H9 (cell line): ENCODE data around the gene OSR1. TPM values are rescaled to one million over a fixed set of nuclear protein-coding genes. Genes with fewer than 3 reads are reported as not detected.

Experiments
- DNase-seq: peaks from one replicate; pipeline ENCODE4 v3.0.0-alpha.2; 2017
- H2AFZ ChIP-seq: one replicate; pipeline ENCODE4 v1.6.1; 2013; ENCODE audit warnings: mild to moderate bottlenecking, low read length, control low read depth, moderate library complexity
- H2AK5ac ChIP-seq: 2 replicates; pipeline ENCODE4 v1.6.1; 2013; ENCODE audit warnings: low read length, control low read depth, mixed read lengths; ENCODE audit not compliant: insufficient read length
- H2BK120ac ChIP-seq: one replicate; pipeline ENCODE4 v1.6.1; 2013; ENCODE audit warnings: low read depth, mild to moderate bottlenecking, low read length, control low read depth, inconsistent platforms; ENCODE audit not compliant: poor library complexity, severe bottlenecking
- H2BK12ac ChIP-seq: 2 replicates; pipeline ENCODE4 v1.6.1; 2013; ENCODE audit warnings: low read length, control low read depth, mixed read lengths, low read depth; ENCODE audit not compliant: insufficient read length
- H2BK15ac ChIP-seq: 2 replicates; pipeline ENCODE4 v1.6.1; 2013; ENCODE audit warnings: low read depth, low read length, control low read depth
- H2BK20ac ChIP-seq: one replicate; pipeline ENCODE4 v1.6.1; 2013; ENCODE audit warnings: low read depth, mild to moderate bottlenecking, low read length, control low read depth, inconsistent platforms; ENCODE audit not compliant: poor library complexity, severe bottlenecking
- H2BK5ac ChIP-seq: 2 replicates; pipeline ENCODE4 v1.6.1; 2013; ENCODE audit warnings: low read length, control low read depth, mixed read lengths; ENCODE audit not compliant: insufficient read length
- H3K14ac ChIP-seq: 2 replicates; pipeline ENCODE4 v1.6.1; 2013; ENCODE audit warnings: low read length, control low read depth; ENCODE audit not compliant: insufficient read depth
- H3K18ac ChIP-seq: 2 replicates; pipeline ENCODE4 v1.6.1; 2013; ENCODE audit warnings: low read depth, mild to moderate bottlenecking, mixed read lengths, low read length, control low read depth; ENCODE audit not compliant: insufficient read length
- H3K23ac ChIP-seq: 2 replicates; pipeline ENCODE4 v1.6.1; 2013; ENCODE audit warnings: low read length, control low read depth, mixed read lengths, low read depth; ENCODE audit not compliant: insufficient read length
- H3K23me2 ChIP-seq: 2 replicates; pipeline ENCODE4 v1.6.1; 2013; ENCODE audit warnings: low read depth, mild to moderate bottlenecking, mixed read lengths, low read length, control low read depth; ENCODE audit not compliant: insufficient read length, poor library complexity, severe bottlenecking
- H3K27ac ChIP-seq: 2 replicates; pipeline ENCODE4 v1.5.1; 2013; ENCODE audit warnings: low read length, control low read depth, mixed read lengths, low read depth; ENCODE audit not compliant: insufficient read length
- H3K27me3 ChIP-seq: 2 replicates; pipeline ENCODE4 v1.6.1; 2013; ENCODE audit warnings: low read length, control low read depth, inconsistent platforms; ENCODE audit not compliant: insufficient read depth
- H3K4ac ChIP-seq: 2 replicates; pipeline ENCODE4 v1.6.1; 2013; ENCODE audit warnings: low read depth, mild to moderate bottlenecking, control low read depth, inconsistent platforms, low read length, moderate library complexity
- H3K4me1 ChIP-seq: 2 replicates; pipeline ENCODE4 v1.6.1; 2013; ENCODE audit warnings: low read length, control low read depth, inconsistent platforms; ENCODE audit not compliant: insufficient read depth
- H3K4me2 ChIP-seq: 2 replicates; pipeline ENCODE4 v1.6.1; 2013; ENCODE audit warnings: low read length, control low read depth, mixed read lengths; ENCODE audit not compliant: insufficient read length, insufficient read depth
- H3K56ac ChIP-seq: 2 replicates; pipeline ENCODE4 v1.6.1; 2013; ENCODE audit warnings: low read depth, mild to moderate bottlenecking, mixed read lengths, low read length, control low read depth; ENCODE audit not compliant: insufficient read length
- H3K79me1 ChIP-seq: 2 replicates; pipeline ENCODE4 v1.6.1; 2013; ENCODE audit warnings: low read depth, mild to moderate bottlenecking, moderate library complexity, low read length, control low read depth, inconsistent platforms; ENCODE audit not compliant: insufficient read depth, poor library complexity, severe bottlenecking
- H3K79me2 ChIP-seq: 2 replicates; pipeline ENCODE4 v1.6.1; 2013; ENCODE audit warnings: low read length, control low read depth, inconsistent platforms; ENCODE audit not compliant: insufficient read depth
- H3K9ac ChIP-seq: 2 replicates; pipeline ENCODE4 v1.6.1; 2013; ENCODE audit warnings: low read length, control low read depth, mixed read lengths; ENCODE audit not compliant: insufficient read length; ENCODE audit errors: extremely low read depth
- H3K9me3 ChIP-seq: one replicate; pipeline ENCODE4 v1.6.1; 2013; ENCODE audit warnings: low read depth, low read length, inconsistent platforms; ENCODE audit not compliant: control insufficient read depth
- H3T11ph ChIP-seq: one replicate; pipeline ENCODE4 v1.6.1; 2013; ENCODE audit warnings: mild to moderate bottlenecking, low read length, control low read depth, inconsistent platforms
- H4K20me1 ChIP-seq: one replicate; pipeline ENCODE4 v1.6.1; 2013; ENCODE audit not compliant: control insufficient read depth, insufficient read length, insufficient read depth
- H4K5ac ChIP-seq: 2 replicates; pipeline ENCODE4 v1.6.1; 2013; ENCODE audit warnings: low read depth, mild to moderate bottlenecking, mixed read lengths, low read length, control low read depth; ENCODE audit not compliant: insufficient read length
- H4K8ac ChIP-seq: replicated peaks from 2 replicates; pipeline ENCODE4 v1.6.1; 2013; ENCODE audit warnings: low read length, control low read depth, mixed read lengths, low read depth; ENCODE audit not compliant: insufficient read length
- H4K91ac ChIP-seq: 2 replicates; pipeline ENCODE4 v1.6.1; 2013; ENCODE audit warnings: low read depth, mild to moderate bottlenecking, moderate library complexity, mixed read lengths, low read length, control low read depth; ENCODE audit not compliant: insufficient read length
- H3K27ac Mint-ChIP-seq, 3 experiments: 2 replicates in 2 of 3; 3 replicates in 1 of 3; pipeline ENCODE4 v1.8.0; 2020 to 2021; ENCODE audit warnings: mixed read lengths in 3 of 3, mild to moderate bottlenecking in 1 of 3, moderate library complexity in 1 of 3
- H3K27me3 Mint-ChIP-seq: 2 replicates; pipeline ENCODE4 v1.8.0; 2021; ENCODE audit warnings: low read depth, mild to moderate bottlenecking, moderate library complexity, mixed read lengths
- H3K36me3 Mint-ChIP-seq, 3 experiments: 2 replicates in 2 of 3; 3 replicates in 1 of 3; pipeline ENCODE4 v1.8.0; 2020 to 2021; ENCODE audit warnings: low read depth in 3 of 3, mixed read lengths in 3 of 3; ENCODE audit not compliant: insufficient read depth in 1 of 3
- H3K4me1 Mint-ChIP-seq, 2 experiments: 2 replicates each; pipeline ENCODE4 v1.8.0; 2020; ENCODE audit warnings: mixed read lengths in 2 of 2
- H3K4me3 Mint-ChIP-seq, 2 experiments: 2 replicates in 1 of 2; 3 replicates in 1 of 2; pipeline ENCODE4 v1.8.0; 2020 to 2021; ENCODE audit warnings: mild to moderate bottlenecking in 2 of 2, mixed read lengths in 2 of 2, moderate library complexity in 1 of 2
- H3K9me3 Mint-ChIP-seq, 2 experiments: 2 replicates in 1 of 2; 3 replicates in 1 of 2; pipeline ENCODE4 v1.8.0; 2020; ENCODE audit warnings: mild to moderate bottlenecking in 2 of 2, mixed read lengths in 2 of 2, moderate library complexity in 1 of 2
- WGBS: extraction: QIAGEN DNeasy Blood & Tissue Kit; methylation state at CpG from one replicate; pipeline ENCODE4 v1.1.7; 2013; ENCODE audit warnings: missing lambda C conversion rate, low lambda C conversion rate, mixed read lengths; ENCODE audit not compliant: insufficient read length; ENCODE audit errors: extremely low coverage; 5-methylcytosine and 5-hydroxymethylcytosine counted together
- total RNA-seq: library from RNA; stranded (reverse); gene quantifications from 2 replicates; pipeline ENCODE4 v1.2.1, GENCODE V29; 2021
- TF ChIP-seq, protein P1 (sequence below): fragments of 200-600 bp; sonication (generic); conservative IDR thresholded peaks from 3 replicates; pipeline ENCODE4 v1.8.0; 2021; ENCODE audit warnings: antibody characterized with exemption, mild to moderate bottlenecking

Gene OSR1
- total RNA-seq, 1 experiment from 2014 or later = 0.35 TPM

DNA sequence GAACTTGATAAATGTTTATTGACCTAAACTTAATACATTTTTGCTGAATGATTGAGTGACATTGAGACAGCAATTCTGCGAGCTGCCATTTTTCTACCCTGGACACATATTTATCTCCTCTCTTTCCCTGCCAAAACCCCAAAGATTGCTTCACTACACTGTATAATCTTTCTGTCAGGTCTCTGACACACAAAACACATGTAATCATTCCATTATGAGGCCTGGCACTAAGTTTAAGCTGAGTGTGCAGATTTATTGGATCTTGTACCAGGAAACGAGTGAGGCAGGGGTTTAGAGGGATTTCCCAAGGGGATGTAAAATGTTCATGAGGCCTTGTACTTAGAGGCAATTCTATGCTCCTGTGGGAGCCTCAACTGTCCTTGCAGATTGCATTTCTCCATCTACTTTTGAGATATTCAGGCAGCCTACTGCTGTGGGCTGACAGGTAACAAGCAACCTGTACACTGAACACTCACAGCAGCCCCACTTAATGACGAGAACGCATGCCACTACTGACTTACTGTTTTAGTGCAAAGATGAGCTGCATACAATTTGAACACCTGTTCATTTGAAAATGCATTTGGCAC, 13.7 kb upstream of the OSR1 start:
- no peak overlapping the region for H2AK5ac ChIP-seq
- H2AFZ ChIP-seq = no peak overlapping the region
- no peak overlapping the region for H2BK12ac ChIP-seq
- H2BK120ac ChIP-seq = no peak overlapping the region
- H3K4me1 ChIP-seq = no peaks in the 10 kb centered on the region
- Mint-ChIP-seq H3K4me3 (no peak overlapping the region), H3K27me3 (peaks cover 46% of the 10 kb centered on the region), H3K27ac (no peak overlapping the region), H3K4me1 (no peaks in the 10 kb centered on the region), H3K36me3 (no peaks in the 10 kb centered on the region; a peak in 1 of 7 replicates), H3K9me3 (0 out of 5 replicates have a peak, but pooled peaks cover 0 to 3% of the 10 kb centered on the region in 2 experiments)
- no peak overlapping the region for H3K9ac ChIP-seq
- no peaks in the 10 kb centered on the region for H3K79me1 ChIP-seq
- H2BK15ac ChIP-seq = no peak overlapping the region
- no peak overlapping the region for H3K14ac ChIP-seq
- no peak overlapping the region for H3K27ac ChIP-seq
- H3K27me3 ChIP-seq = no peaks in the 10 kb centered on the region
- no peak overlapping the region for H3K4ac ChIP-seq
- DNase-seq = no peak
- no peak overlapping the region for H3K56ac ChIP-seq
- no peak overlapping the region for H3K4me2 ChIP-seq
- no peak overlapping the region for H3T11ph ChIP-seq
- no peaks in the 10 kb centered on the region for H3K79me2 ChIP-seq
- no peaks in the 10 kb centered on the region for H4K20me1 ChIP-seq
- no peak overlapping the region for H4K8ac ChIP-seq
- WGBS = no CpG with 5 or more reads among the region's 4 CpGs
- TF ChIP-seq, protein P1, sequence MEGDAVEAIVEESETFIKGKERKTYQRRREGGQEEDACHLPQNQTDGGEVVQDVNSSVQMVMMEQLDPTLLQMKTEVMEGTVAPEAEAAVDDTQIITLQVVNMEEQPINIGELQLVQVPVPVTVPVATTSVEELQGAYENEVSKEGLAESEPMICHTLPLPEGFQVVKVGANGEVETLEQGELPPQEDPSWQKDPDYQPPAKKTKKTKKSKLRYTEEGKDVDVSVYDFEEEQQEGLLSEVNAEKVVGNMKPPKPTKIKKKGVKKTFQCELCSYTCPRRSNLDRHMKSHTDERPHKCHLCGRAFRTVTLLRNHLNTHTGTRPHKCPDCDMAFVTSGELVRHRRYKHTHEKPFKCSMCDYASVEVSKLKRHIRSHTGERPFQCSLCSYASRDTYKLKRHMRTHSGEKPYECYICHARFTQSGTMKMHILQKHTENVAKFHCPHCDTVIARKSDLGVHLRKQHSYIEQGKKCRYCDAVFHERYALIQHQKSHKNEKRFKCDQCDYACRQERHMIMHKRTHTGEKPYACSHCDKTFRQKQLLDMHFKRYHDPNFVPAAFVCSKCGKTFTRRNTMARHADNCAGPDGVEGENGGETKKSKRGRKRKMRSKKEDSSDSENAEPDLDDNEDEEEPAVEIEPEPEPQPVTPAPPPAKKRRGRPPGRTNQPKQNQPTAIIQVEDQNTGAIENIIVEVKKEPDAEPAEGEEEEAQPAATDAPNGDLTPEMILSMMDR = no peak
- no peak overlapping the region for H3K18ac ChIP-seq
- no peak overlapping the region for H4K5ac ChIP-seq
- H3K23ac ChIP-seq = no peak overlapping the region
- H3K23me2 ChIP-seq = no peaks in the 10 kb centered on the region
- H4K91ac ChIP-seq = no peak overlapping the region
- H2BK5ac ChIP-seq = no peak overlapping the region
- H2BK20ac ChIP-seq = no peak overlapping the region
- H3K9me3 ChIP-seq = no peaks in the 10 kb centered on the region
